ENCODE results near the gene MCRS1.

Gene MCRS1

GRCh38 chr12:49543221-49543913, 24.6 kb downstream of the MCRS1 start:
- H3K4me1 ChIP-seq (ENCODE audit: insufficient read depth, low read length), result peaks cover 11% of the 10 kb centered on the region
- no peaks in the 10 kb centered on the region for H3K9me3 ChIP-seq (ENCODE audit: control insufficient read depth, insufficient read depth, low read length)
- no peak overlapping the region; the same call in 1 of the 2 replicates for H3K9ac ChIP-seq (ENCODE audit: low read depth, low read length)
- no peaks in the 10 kb centered on the region for H3K36me3 ChIP-seq (ENCODE audit: insufficient read depth, low read length)

DNA sequence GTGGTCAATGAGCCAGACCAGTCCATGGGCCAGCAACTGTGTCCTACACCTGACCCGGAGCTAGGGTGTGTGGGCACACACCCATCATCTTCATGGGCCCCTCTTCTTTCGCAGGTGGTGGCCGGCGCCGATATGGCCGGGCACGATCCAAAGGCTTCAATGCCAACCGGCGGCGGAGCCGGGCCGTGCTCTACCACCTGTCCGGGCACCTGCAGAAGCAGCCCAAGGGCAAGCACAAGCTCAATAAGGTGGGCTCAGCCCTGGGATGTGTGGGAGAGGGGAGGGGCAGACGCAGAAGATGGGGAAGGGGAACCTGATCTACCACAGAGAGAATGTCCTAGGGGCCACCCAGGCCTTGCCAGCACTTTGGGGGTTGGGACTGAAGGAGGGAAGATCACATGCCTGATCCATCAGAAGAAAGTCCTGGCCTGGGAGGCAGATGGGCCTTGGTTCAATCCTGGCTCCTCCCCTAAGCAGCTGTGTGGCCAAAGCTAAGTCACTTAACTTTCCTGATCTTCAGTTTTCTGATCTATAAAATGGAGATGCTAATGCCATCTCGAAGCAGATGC, 25.3 kb downstream of the MCRS1 start:
- no peaks in the 10 kb centered on the region for H3K36me3 ChIP-seq (ENCODE audit: insufficient read depth, low read length)
- no peak overlapping the region for H3K9ac ChIP-seq (ENCODE audit: low read depth, low read length)
- peaks cover 11% of the 10 kb centered on the region for H3K4me1 ChIP-seq (ENCODE audit: insufficient read depth, low read length)
- no peaks in the 10 kb centered on the region for H3K9me3 ChIP-seq (ENCODE audit: control insufficient read depth, insufficient read depth, low read length)

- Histone ChIP-seq H3K36me3 (ENCODE audit: insufficient read depth, low read length) (no peaks in the 10 kb centered on the region), H3K4me1 (ENCODE audit: insufficient read depth, low read length) (peaks cover 14% of the 10 kb centered on the region), H3K9ac (ENCODE audit: low read depth, low read length) (no peak overlapping the region), H3K9me3 (ENCODE audit: control insufficient read depth, insufficient read depth, low read length) (no peaks in the 10 kb centered on the region)
These were observed 25.9 kb downstream of the MCRS1 start for GRCh38 chr12:49541911-49542505.

- no peaks in the 10 kb centered on the region for H3K36me3 ChIP-seq (ENCODE audit: insufficient read depth, low read length)
- no peak overlapping the region for H3K9ac ChIP-seq (ENCODE audit: low read depth, low read length)
- H3K4me1 ChIP-seq (ENCODE audit: insufficient read depth, low read length), result peaks cover 14% of the 10 kb centered on the region
- H3K9me3 ChIP-seq (ENCODE audit: control insufficient read depth, insufficient read depth, low read length), result no peaks in the 10 kb centered on the region
These were observed 26.6 kb downstream of the MCRS1 start for GRCh38 chr12:49541140-49541861.

- peaks cover 14% of the 10 kb centered on the region for H3K4me1 ChIP-seq (ENCODE audit: insufficient read depth, low read length)
- no peaks in the 10 kb centered on the region for H3K36me3 ChIP-seq (ENCODE audit: insufficient read depth, low read length)
- no peaks in the 10 kb centered on the region for H3K9me3 ChIP-seq (ENCODE audit: control insufficient read depth, insufficient read depth, low read length)
- H3K9ac ChIP-seq (ENCODE audit: low read depth, low read length), result no peak overlapping the region
These were observed 27.5 kb downstream of the MCRS1 start for GRCh38 chr12:49540229-49541139.

DNA sequence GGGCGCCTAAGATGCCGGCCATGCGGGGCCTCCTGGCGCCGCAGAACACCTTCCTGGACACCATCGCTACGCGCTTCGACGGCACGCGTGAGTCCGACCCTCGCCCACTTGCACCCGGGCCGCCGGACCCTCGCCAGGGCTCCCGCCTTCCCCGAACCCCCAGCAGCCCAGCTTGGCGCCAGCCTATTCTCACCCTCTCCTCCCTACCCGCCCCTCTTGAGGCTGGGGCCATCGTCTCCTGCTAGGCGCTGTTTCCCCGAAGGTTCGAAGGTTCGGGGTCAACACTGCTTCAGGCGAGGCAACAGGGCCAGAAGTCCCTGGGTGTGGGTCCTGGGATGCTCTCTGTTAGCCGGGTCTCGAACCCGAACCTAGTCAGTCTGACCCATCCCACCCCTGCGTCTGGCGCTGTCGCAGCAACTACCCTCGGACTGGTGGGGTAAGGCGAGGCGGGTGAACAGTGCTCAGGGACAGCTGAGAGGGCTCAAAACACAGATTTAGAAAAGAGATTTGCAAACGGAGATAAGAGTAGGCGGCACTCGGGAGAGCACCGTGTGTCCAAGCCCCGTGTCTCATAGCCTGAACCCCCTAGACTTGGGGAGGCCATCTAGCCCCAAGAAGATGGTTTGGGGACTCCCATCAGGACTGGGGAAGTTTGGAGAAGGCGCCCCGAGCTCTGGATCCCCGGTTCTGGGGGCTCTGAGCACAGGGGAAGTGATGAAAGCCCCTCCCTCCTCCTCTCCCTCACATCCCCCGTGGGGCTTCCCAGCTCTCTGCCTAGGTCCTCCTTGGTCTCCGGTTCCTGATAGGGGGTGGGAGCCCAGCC, 28.3 kb downstream of the MCRS1 start:
- H3K9ac ChIP-seq (ENCODE audit: low read depth, low read length), result peak overlapping the region; percentile 36; the same call in 1 of the 2 replicates
- no peaks in the 10 kb centered on the region for H3K36me3 ChIP-seq (ENCODE audit: insufficient read depth, low read length)
- H3K4me1 ChIP-seq (ENCODE audit: insufficient read depth, low read length), result peaks cover 14% of the 10 kb centered on the region
- no peaks in the 10 kb centered on the region for H3K9me3 ChIP-seq (ENCODE audit: control insufficient read depth, insufficient read depth, low read length)

- Histone ChIP-seq H3K4me1 (ENCODE audit: insufficient read depth, low read length) (peaks cover 10% of the 10 kb centered on the region), H3K9me3 (ENCODE audit: control insufficient read depth, insufficient read depth, low read length) (no peaks in the 10 kb centered on the region), H3K36me3 (ENCODE audit: insufficient read depth, low read length) (no peaks in the 10 kb centered on the region), H3K9ac (ENCODE audit: low read depth, low read length) (peak within 1 kb of the TSS; percentile 50; the same call in 1 of the 2 replicates)
These were observed 29.2 kb downstream of the MCRS1 start, which contains the start of gene KCNH3 for GRCh38 chr12:49538510-49539403. KCNH3 (plus strand) TSS chr12:49539030; CDS start chr12:49539417, 387 bp downstream.

DNA sequence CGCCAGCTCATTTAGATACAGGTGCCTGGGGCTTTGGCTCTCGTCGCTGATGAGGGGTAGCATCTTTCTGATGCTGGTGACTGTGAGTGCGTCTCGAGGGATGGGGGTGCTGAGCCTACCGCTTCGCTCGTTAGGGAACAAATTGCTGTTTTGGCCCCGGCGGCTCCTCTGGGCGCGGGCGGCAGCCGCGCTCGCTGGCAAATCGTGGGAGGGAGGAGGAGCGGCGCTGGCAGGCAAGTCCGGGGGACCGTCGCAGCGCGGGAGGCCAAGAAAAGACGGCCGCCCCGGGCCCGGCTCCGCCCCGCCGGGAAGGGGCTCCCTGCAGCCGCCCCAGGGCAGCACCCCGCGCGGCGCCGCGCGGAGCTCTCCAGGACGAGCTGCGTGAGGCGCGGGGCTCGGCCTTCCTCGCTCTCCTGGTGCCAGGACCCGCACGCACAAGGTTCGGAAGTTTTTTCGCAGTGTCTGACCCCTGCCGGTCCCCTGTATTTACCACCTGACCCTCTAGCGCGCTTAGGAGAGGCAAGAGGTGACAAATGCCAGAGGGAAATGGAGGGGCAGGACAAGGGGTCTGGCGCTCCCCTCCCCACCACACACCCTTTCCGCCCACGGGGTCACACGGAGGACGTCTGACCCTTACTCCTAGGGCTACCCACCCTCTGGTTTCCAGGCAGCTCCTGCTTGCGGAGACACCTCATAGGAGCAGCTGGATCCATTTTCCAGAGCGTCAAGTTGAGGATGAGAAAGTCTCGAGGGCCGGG, 30.0 kb downstream of the MCRS1 start:
- Histone ChIP-seq H3K9me3 (ENCODE audit: control insufficient read depth, insufficient read depth, low read length) (no peaks in the 10 kb centered on the region), H3K9ac (ENCODE audit: low read depth, low read length) (peak overlapping the region; percentile 50; the same call in 1 of the 2 replicates), H3K4me1 (ENCODE audit: insufficient read depth, low read length) (peaks cover 10% of the 10 kb centered on the region), H3K36me3 (ENCODE audit: insufficient read depth, low read length) (no peaks in the 10 kb centered on the region)

DNA sequence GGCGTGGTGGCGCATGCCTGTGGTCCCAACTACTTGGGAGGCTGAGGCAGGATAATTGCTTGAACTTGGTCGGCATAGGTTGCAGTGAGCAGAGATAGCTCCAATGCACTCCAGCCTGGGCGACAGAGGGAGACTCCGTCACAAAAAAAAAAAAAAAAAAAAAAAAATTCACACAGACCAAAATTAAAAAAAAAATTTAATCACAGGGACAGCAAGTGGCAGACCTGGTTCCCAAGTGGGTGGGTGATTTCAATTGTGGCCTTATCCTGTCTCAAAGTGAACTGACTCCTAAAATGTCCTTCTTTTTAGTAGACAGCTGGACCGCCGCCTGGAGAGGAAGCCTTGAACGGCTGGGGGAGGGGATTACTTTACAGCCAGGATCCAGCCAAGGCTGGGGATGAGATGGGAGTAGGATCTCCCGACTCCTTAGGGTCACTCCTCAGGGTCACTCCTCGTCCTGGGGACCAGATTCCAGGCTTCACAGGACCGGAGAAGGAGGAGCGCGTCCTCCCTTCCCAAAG, 30.7 kb downstream of the MCRS1 start:
- H3K9ac ChIP-seq (ENCODE audit: low read depth, low read length), result peak overlapping the region; percentile 50; the same call in 1 of the 2 replicates
- H3K4me1 ChIP-seq (ENCODE audit: insufficient read depth, low read length), result peaks cover 10% of the 10 kb centered on the region
- H3K9me3 ChIP-seq (ENCODE audit: control insufficient read depth, insufficient read depth, low read length), result no peaks in the 10 kb centered on the region
- H3K36me3 ChIP-seq (ENCODE audit: insufficient read depth, low read length), result no peaks in the 10 kb centered on the region

- no peak overlapping the region for H3K9ac ChIP-seq (ENCODE audit: low read depth, low read length)
- H3K36me3 ChIP-seq (ENCODE audit: insufficient read depth, low read length), result no peaks in the 10 kb centered on the region
- H3K9me3 ChIP-seq (ENCODE audit: control insufficient read depth, insufficient read depth, low read length), result no peaks in the 10 kb centered on the region
- H3K4me1 ChIP-seq (ENCODE audit: insufficient read depth, low read length), result peaks cover 10% of the 10 kb centered on the region
These were observed 31.3 kb downstream of the MCRS1 start for GRCh38 chr12:49536526-49537071.

- peaks cover 10% of the 10 kb centered on the region for H3K4me1 ChIP-seq (ENCODE audit: insufficient read depth, low read length)
- H3K9ac ChIP-seq (ENCODE audit: low read depth, low read length), result no peak overlapping the region
- no peaks in the 10 kb centered on the region for H3K36me3 ChIP-seq (ENCODE audit: insufficient read depth, low read length)
- no peaks in the 10 kb centered on the region for H3K9me3 ChIP-seq (ENCODE audit: control insufficient read depth, insufficient read depth, low read length)
These were observed 31.9 kb downstream of the MCRS1 start for GRCh38 chr12:49535921-49536525.

All from ES-I3 (cell line).